Hepatocyte (in vitro differentiated cells): ENCODE data around the gene ZKSCAN3.

Source experiments
- EZH2 ChIP-seq: fragments of 200-600 bp; sonication (generic); IDR thresholded peaks from 2 replicates; pipeline ENCODE4 v1.6.1; 2016; ENCODE audit warnings: antibody characterized with exemption, mild to moderate bottlenecking, borderline replicate concordance
- EZH2phosphoT487 ChIP-seq: fragments of 200-600 bp; sonication (generic); IDR thresholded peaks from one replicate; pipeline ENCODE4 v1.6.1; 2018; ENCODE audit warnings: antibody characterized with exemption, mild to moderate bottlenecking, low read depth, moderate library complexity; ENCODE audit not compliant: unreplicated experiment, severe bottlenecking
- TF ChIP-seq, protein P1 (sequence below): fragments of 200-600 bp; sonication (generic); IDR thresholded peaks from 2 replicates; pipeline ENCODE4 v1.5.1; 2016; ENCODE audit warnings: antibody characterized with exemption, mild to moderate bottlenecking; ENCODE audit not compliant: poor library complexity

DNA sequence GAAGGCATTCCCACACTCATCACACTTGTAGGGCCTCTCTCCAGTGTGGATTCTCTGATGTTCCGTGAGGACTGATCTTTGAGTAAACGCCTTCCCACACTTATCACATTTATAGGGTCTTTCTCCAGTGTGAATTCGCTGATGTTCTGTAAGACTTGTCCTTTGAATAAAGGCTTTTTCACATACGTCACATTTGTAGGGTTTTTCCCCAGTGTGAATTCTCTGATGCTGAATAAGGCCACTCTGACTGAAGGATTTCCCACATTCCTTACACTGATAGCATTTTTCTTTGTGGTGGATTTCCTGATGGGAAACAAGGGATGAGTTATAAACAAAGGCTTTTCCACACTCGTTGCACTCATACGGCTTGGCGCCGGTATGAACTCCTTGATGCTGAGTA lies 40.9 kb downstream of the ZKSCAN3 start:
- TF ChIP-seq, protein P1, sequence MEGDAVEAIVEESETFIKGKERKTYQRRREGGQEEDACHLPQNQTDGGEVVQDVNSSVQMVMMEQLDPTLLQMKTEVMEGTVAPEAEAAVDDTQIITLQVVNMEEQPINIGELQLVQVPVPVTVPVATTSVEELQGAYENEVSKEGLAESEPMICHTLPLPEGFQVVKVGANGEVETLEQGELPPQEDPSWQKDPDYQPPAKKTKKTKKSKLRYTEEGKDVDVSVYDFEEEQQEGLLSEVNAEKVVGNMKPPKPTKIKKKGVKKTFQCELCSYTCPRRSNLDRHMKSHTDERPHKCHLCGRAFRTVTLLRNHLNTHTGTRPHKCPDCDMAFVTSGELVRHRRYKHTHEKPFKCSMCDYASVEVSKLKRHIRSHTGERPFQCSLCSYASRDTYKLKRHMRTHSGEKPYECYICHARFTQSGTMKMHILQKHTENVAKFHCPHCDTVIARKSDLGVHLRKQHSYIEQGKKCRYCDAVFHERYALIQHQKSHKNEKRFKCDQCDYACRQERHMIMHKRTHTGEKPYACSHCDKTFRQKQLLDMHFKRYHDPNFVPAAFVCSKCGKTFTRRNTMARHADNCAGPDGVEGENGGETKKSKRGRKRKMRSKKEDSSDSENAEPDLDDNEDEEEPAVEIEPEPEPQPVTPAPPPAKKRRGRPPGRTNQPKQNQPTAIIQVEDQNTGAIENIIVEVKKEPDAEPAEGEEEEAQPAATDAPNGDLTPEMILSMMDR, result no peak
- TF ChIP-seq EZH2phosphoT487, result no peak
- TF ChIP-seq EZH2, result no peak
